ENCODE results near the gene TMEM86B. TPM values are rescaled to one million over a fixed set of nuclear protein-coding genes. Genes with fewer than 3 reads are reported as not detected.

The TMEM86B gene
- polyA plus RNA-seq, 1 donor (not counting 4 experiments of a cell fraction or from before 2014, with no cell fraction given) = 0.60 TPM

- Histone ChIP-seq H3K9ac (ENCODE audit: control insufficient read depth, extremely low read depth, insufficient read depth, low read length) (no peak overlapping the region), H3K9me1 (ENCODE audit: control insufficient read depth, extremely low read depth, insufficient read depth, low read length) (no peaks in the 10 kb centered on the region), H3K4me1 (ENCODE audit: control insufficient read depth, extremely low read depth, insufficient read depth, low read length) (peaks cover 14% of the 10 kb centered on the region), H2AFZ (ENCODE audit: control insufficient read depth, low read length) (no peak overlapping the region), H3K79me2 (ENCODE audit: control insufficient read depth, insufficient read depth, low read length) (peaks cover 7% of the 10 kb centered on the region), H3K4me3 (ENCODE audit: control insufficient read depth in 2 of 3, extremely low read depth in 1 of 3, insufficient read depth in 2 of 3, low read depth in 1 of 3, low read length in 3 of 3) (no peak overlapping the region), H3K9me3 (ENCODE audit: control insufficient read depth, low read depth, low read length) (no peaks in the 10 kb centered on the region), H4K20me1 (ENCODE audit: control insufficient read depth, extremely low read depth, insufficient read depth, low read length) (no peaks in the 10 kb centered on the region), H3K4me2 (ENCODE audit: control insufficient read depth, extremely low read depth, insufficient read depth, low read depth, low read length) (no peak overlapping the region), H3K27ac (ENCODE audit: control insufficient read depth, insufficient read depth, low read length) (no peak overlapping the region), H3K36me3 (ENCODE audit: control insufficient read depth in 2 of 2, extremely low read depth in 1 of 2, insufficient read depth in 2 of 2, low read length in 2 of 2) (peaks cover 16 to 25% of the 10 kb centered on the region in 2 experiments), H3K27me3 (ENCODE audit: control insufficient read depth, extremely low read depth, insufficient read depth, low read length) (no peaks in the 10 kb centered on the region)
- dilution Hi-C loops (cut with MboI; ENCODE audit: extremely low pct_ligation_motif_present, low sequenced_read_pairs) = no loop called here
- TF ChIP-seq, protein P1, sequence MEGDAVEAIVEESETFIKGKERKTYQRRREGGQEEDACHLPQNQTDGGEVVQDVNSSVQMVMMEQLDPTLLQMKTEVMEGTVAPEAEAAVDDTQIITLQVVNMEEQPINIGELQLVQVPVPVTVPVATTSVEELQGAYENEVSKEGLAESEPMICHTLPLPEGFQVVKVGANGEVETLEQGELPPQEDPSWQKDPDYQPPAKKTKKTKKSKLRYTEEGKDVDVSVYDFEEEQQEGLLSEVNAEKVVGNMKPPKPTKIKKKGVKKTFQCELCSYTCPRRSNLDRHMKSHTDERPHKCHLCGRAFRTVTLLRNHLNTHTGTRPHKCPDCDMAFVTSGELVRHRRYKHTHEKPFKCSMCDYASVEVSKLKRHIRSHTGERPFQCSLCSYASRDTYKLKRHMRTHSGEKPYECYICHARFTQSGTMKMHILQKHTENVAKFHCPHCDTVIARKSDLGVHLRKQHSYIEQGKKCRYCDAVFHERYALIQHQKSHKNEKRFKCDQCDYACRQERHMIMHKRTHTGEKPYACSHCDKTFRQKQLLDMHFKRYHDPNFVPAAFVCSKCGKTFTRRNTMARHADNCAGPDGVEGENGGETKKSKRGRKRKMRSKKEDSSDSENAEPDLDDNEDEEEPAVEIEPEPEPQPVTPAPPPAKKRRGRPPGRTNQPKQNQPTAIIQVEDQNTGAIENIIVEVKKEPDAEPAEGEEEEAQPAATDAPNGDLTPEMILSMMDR (optimal IDR thresholded peaks at IDR 0.05 in 1 of 3, IDR thresholded peaks at IDR 0.05 in 1 of 3, conservative IDR thresholded peaks at IDR 0.05 in 1 of 3; ENCODE audit: extremely low read depth in 1 of 3, insufficient read depth in 2 of 3, low read length in 3 of 3) = no peak
- no peak for TF ChIP-seq EZH2 (IDR thresholded peaks at IDR 0.05; ENCODE audit: low read length)
- no peak for FAIRE-seq
- no peak for DNase-seq (ENCODE audit: low read depth, low spot score)
Measured at GRCh38 chr19:55276720-55277430, 48.3 kb upstream of the TMEM86B start.

- no peak overlapping the region for H2AFZ ChIP-seq (ENCODE audit: control insufficient read depth, low read length)
- H3K9ac ChIP-seq (ENCODE audit: control insufficient read depth, extremely low read depth, insufficient read depth, low read length) = no peak overlapping the region
- no peak overlapping the region for H3K4me2 ChIP-seq (ENCODE audit: control insufficient read depth, extremely low read depth, insufficient read depth, low read depth, low read length)
- H3K27ac ChIP-seq (ENCODE audit: control insufficient read depth, insufficient read depth, low read length) = no peak overlapping the region
- H3K36me3 ChIP-seq (ENCODE audit: control insufficient read depth in 2 of 2, extremely low read depth in 1 of 2, insufficient read depth in 2 of 2, low read length in 2 of 2) = peaks cover 16 to 25% of the 10 kb centered on the region in 2 experiments
- DNase-seq (ENCODE audit: low read depth, low spot score) (no peak), FAIRE-seq (no peak)
- H3K79me2 ChIP-seq (ENCODE audit: control insufficient read depth, insufficient read depth, low read length) = peaks cover 7% of the 10 kb centered on the region
- H3K4me1 ChIP-seq (ENCODE audit: control insufficient read depth, extremely low read depth, insufficient read depth, low read length) = peaks cover 12% of the 10 kb centered on the region
- H4K20me1 ChIP-seq (ENCODE audit: control insufficient read depth, extremely low read depth, insufficient read depth, low read length) = no peaks in the 10 kb centered on the region
- TF ChIP-seq, protein P1 (optimal IDR thresholded peaks at IDR 0.05 in 1 of 3, IDR thresholded peaks at IDR 0.05 in 1 of 3, conservative IDR thresholded peaks at IDR 0.05 in 1 of 3; ENCODE audit: extremely low read depth in 1 of 3, insufficient read depth in 2 of 3, low read length in 3 of 3) = no peak
- TF ChIP-seq EZH2 (IDR thresholded peaks at IDR 0.05; ENCODE audit: low read length) = no peak
- no peaks in the 10 kb centered on the region for H3K9me3 ChIP-seq (ENCODE audit: control insufficient read depth, low read depth, low read length)
- dilution Hi-C loops (cut with MboI; ENCODE audit: extremely low pct_ligation_motif_present, low sequenced_read_pairs) = no loop called here
- H3K4me3 ChIP-seq (ENCODE audit: control insufficient read depth in 2 of 3, extremely low read depth in 1 of 3, insufficient read depth in 2 of 3, low read depth in 1 of 3, low read length in 3 of 3) = no peak overlapping the region
- H3K9me1 ChIP-seq (ENCODE audit: control insufficient read depth, extremely low read depth, insufficient read depth, low read length) = no peaks in the 10 kb centered on the region
- H3K27me3 ChIP-seq (ENCODE audit: control insufficient read depth, extremely low read depth, insufficient read depth, low read length) = no peaks in the 10 kb centered on the region
Measured at GRCh38 chr19:55275851-55276719, 47.5 kb upstream of the TMEM86B start.
